Heart left ventricle (tissue), 16 donors: ENCODE measurements around the gene POU3F1. TPM values are rescaled to one million over a fixed set of nuclear protein-coding genes. Genes with fewer than 3 reads are reported as not detected.

Experiments
- ATAC-seq, 4 donors: fragments of 200-7000 bp; cut with Tn5 transposase; one replicate each; pipeline ENCODE4 v1.9.1; 2020 to 2022; ENCODE audit warnings: moderate library complexity in 4 of 4, mild to moderate bottlenecking in 3 of 4, moderate number of reproducible peaks in 1 of 4
- DNase-seq, 5 donors: peaks; one replicate each; pipeline ENCODE4 v3.0.0-alpha.2; 2020
- H3K27ac ChIP-seq, 12 donors: fragments of 200-600 bp; sonication (generic) in 4 of 12; one replicate each; pipeline versions ENCODE4 v1.5.0 to v1.8.0; 2016 to 2022; ENCODE audit warnings: mild to moderate bottlenecking in 2 of 12
- H3K27me3 ChIP-seq, 9 donors: fragments of 200-600 bp; sonication (generic) in 2 of 9; one replicate each; pipeline versions ENCODE4 v1.5.1 to v1.8.0; 2016 to 2022; ENCODE audit warnings: mild to moderate bottlenecking in 3 of 9
- H3K36me3 ChIP-seq, 9 donors: fragments of 200-600 bp; sonication (generic) in 2 of 9; one replicate each; pipeline versions ENCODE4 v1.5.0 to v1.8.0; 2018 to 2022; ENCODE audit warnings: mild to moderate bottlenecking in 2 of 9
- H3K4me1 ChIP-seq, 12 donors: fragments of 200-600 bp; sonication (generic) in 4 of 12; one replicate each; pipeline versions ENCODE4 v1.5.0 to v1.8.0; 2016 to 2022; ENCODE audit warnings: mild to moderate bottlenecking in 3 of 12
- H3K4me3 ChIP-seq, 12 donors: fragments of 200-600 bp; sonication (generic) in 4 of 12; one replicate each; pipeline versions ENCODE4 v1.5.0 to v1.8.0; 2017 to 2022; ENCODE audit warnings: mild to moderate bottlenecking in 9 of 12, moderate library complexity in 4 of 12
- H3K9me3 ChIP-seq, 12 donors: fragments of 200-600 bp; sonication (generic) in 4 of 12; one replicate each; pipeline versions ENCODE4 v1.5.0 to v1.8.0; 2016 to 2022; ENCODE audit warnings: mild to moderate bottlenecking in 1 of 12
- POLR2A ChIP-seq, 2 donors: fragments of 450-650 bp; IDR thresholded peaks; one replicate each; pipeline ENCODE4 v1.6.1; 2017; ENCODE audit warnings: antibody characterized with exemption in 2 of 2, mild to moderate bottlenecking in 2 of 2, moderate library complexity in 2 of 2
- WGBS, 4 donors: extraction: QIAGEN DNeasy Blood & Tissue Kit in 2 of 4; methylation state at CpG; one replicate each; pipeline versions ENCODE4 v1.1.5 to v1.1.7; 2013 to 2018; 5-methylcytosine and 5-hydroxymethylcytosine counted together
- intact Hi-C, 10 donors: fragments of 100-400 bp; cut with DNase I; formaldehyde crosslinking; loops; one replicate each; pipeline versions ENCODE4 v1.11.1 to v1.14.2; 2022
- polyA plus RNA-seq, 2 donors: library from polyadenylated mRNA; stranded (reverse); fragments of 200-250 nt; gene quantifications; one replicate each; pipeline ENCODE4 v1.2.3, GENCODE V29; 2013
- total RNA-seq, 9 donors: library from RNA; depleted of rRNA in 2 of 9; stranded (reverse); fragments of >200 nt in 2 of 9; fragmentation: NEBNext Ultra II Directional in 3 of 9; extraction: Animal tissue kit (Norgen Biotek cat#: 25700) in 3 of 9; gene quantifications; one replicate each; pipeline versions ENCODE4 v1.1.0 to v1.2.4, GENCODE V29; 2016 to 2023
- TF ChIP-seq, protein P1 (sequence below), 12 donors: fragments of 200-600 bp; sonication (generic) in 4 of 12; IDR thresholded peaks; one replicate each; pipeline versions ENCODE4 v1.5.0 to v1.8.0; 2018 to 2022; ENCODE audit warnings: antibody characterized with exemption in 12 of 12, mild to moderate bottlenecking in 5 of 12
- donor health status: ischemic (EF 13 %, LVEDD 7.1; RV severe dilation, severe dysfunction).
- donor health status: healthy with polysubstance abuse.
- donor health status: DM: no; HTN: yes; CAD: no.
- donor health status: DM: no; HTN: no; CAD: no.
- donor health status: ischemic (EF 25% LVEDD 6.9; RV normal size, moderate dysfunction).
- donor health status: ischemic (EF 25% LVEDD 5.7; RV mildly dilated, moderate dysfunction).
- donor health status: healthy.
- donor health status: DM: yes; HTN: yes; CAD: no.
- donor health status: ischemic (EF 35%, LVEDD 5.7; RV mildly dilated, moderate dysfunction).
- donor health status: nonischemic (EF 11% LVEDD 7.7; RV severe dilation, severe dysfunction).
- donor health status: DM: yes; HTN: yes; CAD: no.
- donor health status: PGD.
- donor health status: ischemic (EF 29% LVEDD 5.4; RV normal size, mild dysfunction).
- donor health status: nonischemic (EF 23%, LVEDD 6.1; RV moderate dilation, normal function).

The POU3F1 gene
- total and polyA plus RNA-seq, 11 donors = 0.17 to 0.18 TPM; not detected in 9

DNA sequence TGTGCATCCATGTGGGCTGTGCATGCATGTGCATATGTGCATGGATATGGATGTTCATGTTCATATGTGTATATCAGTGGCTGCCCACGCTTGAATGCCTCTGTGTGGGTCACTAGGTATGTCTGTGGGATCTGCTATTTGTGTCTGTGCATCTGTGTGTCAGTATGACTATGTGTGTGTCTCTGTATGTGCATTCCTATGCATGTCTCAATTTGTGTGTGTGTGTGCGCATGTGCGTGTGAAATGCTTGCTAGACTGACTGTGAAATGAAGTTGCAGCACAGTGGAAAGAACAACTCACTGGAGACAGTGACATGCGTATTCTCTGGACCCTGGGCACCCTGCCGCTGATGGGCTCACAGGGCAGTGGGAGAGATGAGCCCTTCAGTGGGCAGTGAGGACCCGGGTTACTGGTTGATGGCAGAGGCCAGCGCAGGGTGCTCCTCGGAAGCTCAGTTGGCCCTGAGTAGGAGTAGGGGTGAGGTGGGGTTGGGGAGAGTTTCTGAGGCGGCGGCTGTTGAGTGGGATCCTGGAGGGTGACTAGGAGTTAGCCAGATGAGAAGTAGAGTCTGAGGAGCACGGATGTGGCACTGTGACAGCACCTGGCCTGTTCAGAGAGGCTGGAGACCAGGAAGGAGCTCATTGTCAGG lies 43.2 kb upstream of the POU3F1 start:
- no peaks in the 10 kb centered on the region for H3K36me3 ChIP-seq
- peaks cover 0 to 11% (median 0%) of the 10 kb centered on the region in 12 donors for H3K4me1 ChIP-seq
- H3K9me3 ChIP-seq = no peaks in the 10 kb centered on the region
- no peak overlapping the region for H3K27ac ChIP-seq
- no peak overlapping the region for H3K4me3 ChIP-seq
- H3K27me3 ChIP-seq = peaks cover 0 to 49% (median 5%) of the 10 kb centered on the region in 9 donors
- no peak for DNase-seq
- TF ChIP-seq POLR2A (IDR thresholded peaks at IDR 0.05) = no peak
- TF ChIP-seq, protein P1, sequence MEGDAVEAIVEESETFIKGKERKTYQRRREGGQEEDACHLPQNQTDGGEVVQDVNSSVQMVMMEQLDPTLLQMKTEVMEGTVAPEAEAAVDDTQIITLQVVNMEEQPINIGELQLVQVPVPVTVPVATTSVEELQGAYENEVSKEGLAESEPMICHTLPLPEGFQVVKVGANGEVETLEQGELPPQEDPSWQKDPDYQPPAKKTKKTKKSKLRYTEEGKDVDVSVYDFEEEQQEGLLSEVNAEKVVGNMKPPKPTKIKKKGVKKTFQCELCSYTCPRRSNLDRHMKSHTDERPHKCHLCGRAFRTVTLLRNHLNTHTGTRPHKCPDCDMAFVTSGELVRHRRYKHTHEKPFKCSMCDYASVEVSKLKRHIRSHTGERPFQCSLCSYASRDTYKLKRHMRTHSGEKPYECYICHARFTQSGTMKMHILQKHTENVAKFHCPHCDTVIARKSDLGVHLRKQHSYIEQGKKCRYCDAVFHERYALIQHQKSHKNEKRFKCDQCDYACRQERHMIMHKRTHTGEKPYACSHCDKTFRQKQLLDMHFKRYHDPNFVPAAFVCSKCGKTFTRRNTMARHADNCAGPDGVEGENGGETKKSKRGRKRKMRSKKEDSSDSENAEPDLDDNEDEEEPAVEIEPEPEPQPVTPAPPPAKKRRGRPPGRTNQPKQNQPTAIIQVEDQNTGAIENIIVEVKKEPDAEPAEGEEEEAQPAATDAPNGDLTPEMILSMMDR (IDR thresholded peaks at IDR 0.05) = no peak
- no peak for ATAC-seq
- WGBS, 4 donors = 83 to 92% (median 86%) methylated on average over 11 of the region's 11 CpGs
- intact Hi-C loops = no loop called here

DNA sequence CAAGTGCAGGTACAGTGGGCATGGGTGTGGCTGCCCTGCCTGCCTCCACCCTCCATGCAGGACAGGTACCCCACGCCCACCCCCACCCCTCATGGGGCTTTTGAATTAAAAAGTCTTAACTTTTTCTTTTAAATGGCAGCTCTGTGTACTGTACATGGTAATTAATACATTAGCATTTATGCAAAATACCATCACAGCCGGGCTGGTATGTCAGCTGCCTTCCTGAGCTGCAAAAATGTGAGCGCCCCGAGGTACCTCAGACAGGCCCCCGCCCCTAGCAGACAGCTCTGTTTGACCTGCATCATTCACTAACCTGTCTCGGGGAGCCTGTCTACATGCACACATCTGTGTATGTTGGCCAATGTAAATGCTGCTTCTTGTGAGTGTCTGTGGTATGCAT lies 42.2 kb upstream of the POU3F1 start:
- Histone ChIP-seq H3K27me3 (peaks cover 0 to 48% (median 5%) of the 10 kb centered on the region in 9 donors), H3K9me3 (no peaks in the 10 kb centered on the region), H3K27ac (no peak overlapping the region), H3K36me3 (no peaks in the 10 kb centered on the region), H3K4me3 (no peak overlapping the region), H3K4me1 (peaks cover 0 to 20% (median 0%) of the 10 kb centered on the region in 12 donors)
- WGBS, 4 donors = 44 to 65% (median 59%) methylated on average over 6 of the region's 6 CpGs
- TF ChIP-seq, protein P1 (IDR thresholded peaks at IDR 0.05) = no peak
- no peak for TF ChIP-seq POLR2A (IDR thresholded peaks at IDR 0.05)
- ATAC-seq (no peak), DNase-seq (no peak)
- intact Hi-C loops = no loop called here

DNA sequence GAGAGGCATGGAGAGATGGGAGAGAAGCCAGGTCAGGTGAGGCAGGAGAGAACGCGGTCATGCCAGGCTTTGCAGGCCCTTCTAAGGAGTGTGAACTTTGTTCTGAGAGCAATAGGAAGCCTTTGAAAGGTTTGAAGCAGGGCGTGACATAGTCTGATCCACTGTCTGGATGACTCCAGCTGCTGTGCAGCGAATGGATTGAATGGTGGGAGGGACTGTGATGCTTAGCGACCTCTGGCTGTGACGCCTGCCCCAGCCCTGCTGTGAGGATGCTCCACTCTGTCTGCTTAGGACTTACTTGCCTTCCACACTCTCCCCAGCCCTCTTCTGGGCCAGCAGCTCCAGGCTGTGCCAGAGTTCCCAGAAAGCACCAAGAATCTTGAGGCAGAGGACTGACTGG lies 41.8 kb upstream of the POU3F1 start:
- WGBS, 4 donors = 38 to 53% (median 40%) methylated on average over 6 of the region's 6 CpGs
- Histone ChIP-seq H3K36me3 (no peaks in the 10 kb centered on the region), H3K4me3 (no peak overlapping the region), H3K27ac (no peak overlapping the region), H3K4me1 (peaks cover 0 to 20% (median 0%) of the 10 kb centered on the region in 12 donors), H3K27me3 (peaks cover 0 to 45% (median 5%) of the 10 kb centered on the region in 9 donors), H3K9me3 (no peaks in the 10 kb centered on the region)
- intact Hi-C loops = no loop called here
- DNase-seq (no peak), ATAC-seq (no peak)
- TF ChIP-seq POLR2A (IDR thresholded peaks at IDR 0.05) = no peak
- TF ChIP-seq, protein P1 (IDR thresholded peaks at IDR 0.05) = peak in 1 of 12 donors; percentile 6

DNA sequence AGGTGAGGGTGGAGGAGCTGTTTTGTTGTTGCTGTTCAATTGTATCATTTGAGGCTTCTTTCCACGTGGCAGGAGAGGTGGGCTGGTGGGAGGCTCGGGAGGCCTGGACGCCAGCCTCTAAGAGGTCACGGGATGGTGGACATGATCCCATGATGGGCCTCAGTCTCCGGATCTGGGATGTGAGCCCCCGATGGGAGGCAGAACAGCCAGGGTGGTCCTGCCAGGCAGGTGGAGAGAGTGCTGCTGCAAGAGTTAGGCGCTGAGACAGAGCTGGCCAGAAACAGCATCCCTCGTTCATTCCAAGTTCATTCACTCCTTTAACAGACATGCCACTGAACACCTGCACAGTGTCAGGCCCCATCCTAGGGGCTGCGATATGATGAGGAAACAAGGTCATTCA lies 41.1 kb upstream of the POU3F1 start:
- DNase-seq = no peak
- H3K27me3 ChIP-seq = peaks cover 0 to 43% (median 5%) of the 10 kb centered on the region in 9 donors
- ATAC-seq = no peak
- 77 to 83% (median 82%) methylated on average over 8 to 9 of the region's 9 CpGs for WGBS, 4 donors
- no peak overlapping the region for H3K4me3 ChIP-seq
- H3K9me3 ChIP-seq = no peaks in the 10 kb centered on the region
- no peak overlapping the region for H3K27ac ChIP-seq
- no peak for TF ChIP-seq POLR2A (IDR thresholded peaks at IDR 0.05)
- TF ChIP-seq, protein P1 (IDR thresholded peaks at IDR 0.05) = no peak
- H3K36me3 ChIP-seq = no peaks in the 10 kb centered on the region
- intact Hi-C loops = no loop called here
- H3K4me1 ChIP-seq = peaks cover 0 to 20% (median 0%) of the 10 kb centered on the region in 12 donors
